ENCODE results near the gene GSTO2. TPM values are rescaled to one million over a fixed set of nuclear protein-coding genes. Genes with fewer than 3 reads are reported as not detected.
A peak's percentile ranks its signal among the peaks of the same experiment; 100 is the strongest.

The GSTO2 gene
- total and polyA plus RNA-seq, 2 donors (not counting 1 experiment from before 2014, with no cell fraction given): 2.9 to 3.1 TPM

- Histone ChIP-seq H3K27ac (ENCODE audit: insufficient read depth, low read length) (no peak overlapping the region), H3K9ac (ENCODE audit: insufficient read depth, low read length) (no peak overlapping the region), H2AFZ (ENCODE audit: low read length) (peak overlapping the region; percentile 82)
Observed at GRCh38 chr10:104291439-104291951, 22.5 kb downstream of the GSTO2 start.

GRCh38 chr10:104293011-104293410, 24.0 kb downstream of the GSTO2 start:
- H2AFZ ChIP-seq (ENCODE audit: low read length): no peak overlapping the region
- no peak overlapping the region for H3K4me2 ChIP-seq (ENCODE audit: extremely low read depth, insufficient read depth, low read length)
- peak in 1 of 2 donors; percentile 58 for DNase-seq (ENCODE audit: low read depth in 2 of 2)

More at GRCh38 chr10:104291439-104291951, 22.5 kb downstream of the GSTO2 start:
- TF ChIP-seq EZH2 (IDR thresholded peaks at IDR 0.05; ENCODE audit: low read length, missing control alignments): no peak
- TF ChIP-seq CTCF (conservative IDR thresholded peaks at IDR 0.05 in 1 of 2, IDR thresholded peaks at IDR 0.05 in 1 of 2; ENCODE audit: low read depth in 1 of 2, low read length in 2 of 2): peak; percentile 100
- Histone ChIP-seq H3K4me2 (ENCODE audit: extremely low read depth, insufficient read depth, low read length) (peak overlapping the region; percentile 81), H3K27me3 (ENCODE audit: control insufficient read depth, insufficient read depth, low read length) (no peaks in the 10 kb centered on the region), H3K36me3 (ENCODE audit: control insufficient read depth, insufficient read depth, low read length) (no peaks in the 10 kb centered on the region), H4K20me1 (ENCODE audit: control insufficient read depth, extremely low read depth, insufficient read depth, low read length) (no peaks in the 10 kb centered on the region), H3K9me3 (ENCODE audit: control insufficient read depth, insufficient read depth, low read depth, low read length) (no peaks in the 10 kb centered on the region), H3K4me1 (ENCODE audit: control insufficient read depth, extremely low read depth, insufficient read depth, low read length) (peaks cover 2% of the 10 kb centered on the region), H3K79me2 (ENCODE audit: control insufficient read depth, insufficient read depth, low read length) (no peaks in the 10 kb centered on the region), H3K4me3 (replicated peaks in 1 of 4; ENCODE audit: control extremely low read depth in 1 of 4, insufficient read depth in 1 of 4, low read depth in 3 of 4, low read length in 4 of 4) (peak overlapping the region in 2 of 4 experiments; percentile 23 to 28)
- peak; percentile 75 to 89 for DNase-seq (ENCODE audit: low read depth in 2 of 2)

GRCh38 chr10:104293781-104294321, 24.9 kb downstream of the GSTO2 start:
- no peaks in the 10 kb centered on the region for H3K9me3 ChIP-seq (ENCODE audit: control insufficient read depth, insufficient read depth, low read depth, low read length)
- H4K20me1 ChIP-seq (ENCODE audit: control insufficient read depth, extremely low read depth, insufficient read depth, low read length): no peaks in the 10 kb centered on the region
- TF ChIP-seq EZH2 (IDR thresholded peaks at IDR 0.05; ENCODE audit: low read length, missing control alignments) (no peak), CTCF (conservative IDR thresholded peaks at IDR 0.05 in 1 of 2, IDR thresholded peaks at IDR 0.05 in 1 of 2; ENCODE audit: low read depth in 1 of 2, low read length in 2 of 2) (no peak)
- no peaks in the 10 kb centered on the region for H3K79me2 ChIP-seq (ENCODE audit: control insufficient read depth, insufficient read depth, low read length)
- no peak for DNase-seq (ENCODE audit: low read depth in 2 of 2)
- no peak overlapping the region for H2AFZ ChIP-seq (ENCODE audit: low read length)
- no peaks in the 10 kb centered on the region for H3K36me3 ChIP-seq (ENCODE audit: control insufficient read depth, insufficient read depth, low read length)
- no peak overlapping the region for H3K4me3 ChIP-seq (replicated peaks in 1 of 4; ENCODE audit: control extremely low read depth in 1 of 4, insufficient read depth in 1 of 4, low read depth in 3 of 4, low read length in 4 of 4)
- H3K4me2 ChIP-seq (ENCODE audit: extremely low read depth, insufficient read depth, low read length): no peak overlapping the region
- H3K9ac ChIP-seq (ENCODE audit: insufficient read depth, low read length): no peak overlapping the region
- no peak overlapping the region for H3K27ac ChIP-seq (ENCODE audit: insufficient read depth, low read length)
- peaks cover 9% of the 10 kb centered on the region for H3K4me1 ChIP-seq (ENCODE audit: control insufficient read depth, extremely low read depth, insufficient read depth, low read length)
- no peaks in the 10 kb centered on the region for H3K27me3 ChIP-seq (ENCODE audit: control insufficient read depth, insufficient read depth, low read length)

More at GRCh38 chr10:104293011-104293410, 24.0 kb downstream of the GSTO2 start:
- Histone ChIP-seq H3K79me2 (ENCODE audit: control insufficient read depth, insufficient read depth, low read length) (no peaks in the 10 kb centered on the region), H3K9ac (ENCODE audit: insufficient read depth, low read length) (no peak overlapping the region), H3K36me3 (ENCODE audit: control insufficient read depth, insufficient read depth, low read length) (no peaks in the 10 kb centered on the region), H3K27me3 (ENCODE audit: control insufficient read depth, insufficient read depth, low read length) (no peaks in the 10 kb centered on the region), H3K9me3 (ENCODE audit: control insufficient read depth, insufficient read depth, low read depth, low read length) (no peaks in the 10 kb centered on the region), H3K4me3 (replicated peaks in 1 of 4; ENCODE audit: control extremely low read depth in 1 of 4, insufficient read depth in 1 of 4, low read depth in 3 of 4, low read length in 4 of 4) (no peak overlapping the region), H3K4me1 (ENCODE audit: control insufficient read depth, extremely low read depth, insufficient read depth, low read length) (peaks cover 5% of the 10 kb centered on the region), H3K27ac (ENCODE audit: insufficient read depth, low read length) (no peak overlapping the region), H4K20me1 (ENCODE audit: control insufficient read depth, extremely low read depth, insufficient read depth, low read length) (no peaks in the 10 kb centered on the region)
- no peak for TF ChIP-seq EZH2 (IDR thresholded peaks at IDR 0.05; ENCODE audit: low read length, missing control alignments)
- no peak for TF ChIP-seq CTCF (conservative IDR thresholded peaks at IDR 0.05 in 1 of 2, IDR thresholded peaks at IDR 0.05 in 1 of 2; ENCODE audit: low read depth in 1 of 2, low read length in 2 of 2)

Measured in fibroblast of lung (primary cell).